Skeletal muscle satellite cell (primary cell): Measurements from ENCODE around the gene NFATC2.
A peak's percentile ranks its signal among the peaks of the same experiment; 100 is the strongest.

Experiments
- H3K27me3 ChIP-seq: 2 replicates; pipeline ENCODE4 v1.7.0; 2013; ENCODE audit warnings: low read length; ENCODE audit not compliant: control insufficient read depth, insufficient read depth
- H3K36me3 ChIP-seq: 2 replicates; pipeline ENCODE4 v1.7.0; 2013; ENCODE audit warnings: mild to moderate bottlenecking, control low read depth, low read length; ENCODE audit not compliant: insufficient read depth
- H3K4me1 ChIP-seq: 2 replicates; pipeline ENCODE4 v1.7.0; 2013; ENCODE audit warnings: low read length; ENCODE audit not compliant: control insufficient read depth, insufficient read depth
- H3K4me2 ChIP-seq: 2 replicates; pipeline ENCODE4 v1.7.0; 2013; ENCODE audit warnings: mild to moderate bottlenecking, low read length
- H3K4me3 ChIP-seq: 2 replicates; pipeline ENCODE4 v1.7.0; 2013; ENCODE audit warnings: low read length
- H3K9ac ChIP-seq: 2 replicates; pipeline ENCODE4 v1.7.0; 2013; ENCODE audit warnings: mild to moderate bottlenecking, low read depth, low read length, moderate library complexity
- H3K9me3 ChIP-seq: replicated peaks from 2 replicates; pipeline ENCODE4 v1.7.0; 2013; ENCODE audit warnings: mild to moderate bottlenecking, control low read depth, low read length

NFATC2 gene

GRCh38 chr20:51451484-51451883, 91.0 kb downstream of the NFATC2 start:
- Histone ChIP-seq H3K27me3 (peaks cover 17% of the 10 kb centered on the region), H3K9me3 (no peaks in the 10 kb centered on the region), H3K4me3 (no peak overlapping the region), H3K4me1 (peaks cover 24% of the 10 kb centered on the region), H3K4me2 (no peak overlapping the region), H3K36me3 (no peaks in the 10 kb centered on the region), H3K9ac (no peak overlapping the region)

GRCh38 chr20:51450984-51451383, 91.5 kb downstream of the NFATC2 start:
- peaks cover 17% of the 10 kb centered on the region for H3K27me3 ChIP-seq
- no peaks in the 10 kb centered on the region for H3K9me3 ChIP-seq
- H3K36me3 ChIP-seq, result no peaks in the 10 kb centered on the region
- no peak overlapping the region for H3K4me2 ChIP-seq
- H3K4me1 ChIP-seq, result peaks cover 25% of the 10 kb centered on the region
- H3K9ac ChIP-seq, result no peak overlapping the region
- H3K4me3 ChIP-seq, result no peak overlapping the region

- peaks cover 25% of the 10 kb centered on the region for H3K4me1 ChIP-seq
- H3K4me2 ChIP-seq, result no peak overlapping the region
- no peaks in the 10 kb centered on the region for H3K9me3 ChIP-seq
- H3K4me3 ChIP-seq, result no peak overlapping the region
- no peaks in the 10 kb centered on the region for H3K36me3 ChIP-seq
- no peak overlapping the region for H3K9ac ChIP-seq
- H3K27me3 ChIP-seq, result peaks cover 17% of the 10 kb centered on the region
Measured at GRCh38 chr20:51450221-51450712, 92.3 kb downstream of the NFATC2 start.

GRCh38 chr20:51449498-51450220, 92.9 kb downstream of the NFATC2 start:
- no peaks in the 10 kb centered on the region for H3K36me3 ChIP-seq
- H3K27me3 ChIP-seq, result peaks cover 17% of the 10 kb centered on the region
- H3K9ac ChIP-seq, result no peak overlapping the region
- no peak overlapping the region for H3K4me3 ChIP-seq
- no peaks in the 10 kb centered on the region for H3K9me3 ChIP-seq
- H3K4me2 ChIP-seq, result no peak overlapping the region
- H3K4me1 ChIP-seq, result peaks cover 25% of the 10 kb centered on the region

- Histone ChIP-seq H3K4me2 (peak overlapping the region; percentile 68), H3K27me3 (peaks cover 28% of the 10 kb centered on the region), H3K9me3 (no peaks in the 10 kb centered on the region), H3K9ac (peak overlapping the region; percentile 27), H3K4me1 (peaks cover 25% of the 10 kb centered on the region), H3K4me3 (peak overlapping the region; percentile 47), H3K36me3 (no peaks in the 10 kb centered on the region)
Measured at GRCh38 chr20:51447765-51448148, 94.8 kb downstream of the NFATC2 start.

GRCh38 chr20:51447097-51447764, 95.3 kb downstream of the NFATC2 start:
- H3K36me3 ChIP-seq, result no peaks in the 10 kb centered on the region
- H3K4me3 ChIP-seq, result peak overlapping the region; percentile 47
- H3K4me2 ChIP-seq, result peak overlapping the region; percentile 68
- H3K9ac ChIP-seq, result peak overlapping the region; percentile 27
- H3K27me3 ChIP-seq, result peaks cover 26% of the 10 kb centered on the region
- peaks cover 25% of the 10 kb centered on the region for H3K4me1 ChIP-seq
- no peaks in the 10 kb centered on the region for H3K9me3 ChIP-seq

GRCh38 chr20:51446656-51447055, 95.9 kb downstream of the NFATC2 start:
- Histone ChIP-seq H3K27me3 (peaks cover 26% of the 10 kb centered on the region), H3K4me3 (peak overlapping the region; percentile 41), H3K4me1 (peaks cover 25% of the 10 kb centered on the region), H3K36me3 (no peaks in the 10 kb centered on the region), H3K9me3 (no peaks in the 10 kb centered on the region), H3K4me2 (peak overlapping the region; percentile 68), H3K9ac (peak overlapping the region; percentile 24)

GRCh38 chr20:51446230-51446629, 96.3 kb downstream of the NFATC2 start:
- H3K4me3 ChIP-seq, result peak overlapping the region; percentile 41
- no peaks in the 10 kb centered on the region for H3K9me3 ChIP-seq
- no peaks in the 10 kb centered on the region for H3K36me3 ChIP-seq
- peaks cover 25% of the 10 kb centered on the region for H3K4me1 ChIP-seq
- H3K27me3 ChIP-seq, result peaks cover 26% of the 10 kb centered on the region
- H3K9ac ChIP-seq, result peak overlapping the region; percentile 24
- H3K4me2 ChIP-seq, result peak overlapping the region; percentile 68

- peaks cover 25% of the 10 kb centered on the region for H3K4me1 ChIP-seq
- no peak overlapping the region for H3K9ac ChIP-seq
- H3K36me3 ChIP-seq, result no peaks in the 10 kb centered on the region
- H3K27me3 ChIP-seq, result peaks cover 26% of the 10 kb centered on the region
- no peak overlapping the region for H3K4me3 ChIP-seq
- no peak overlapping the region for H3K4me2 ChIP-seq
- no peaks in the 10 kb centered on the region for H3K9me3 ChIP-seq
Measured at GRCh38 chr20:51445591-51445990, 96.9 kb downstream of the NFATC2 start.

- H3K4me2 ChIP-seq, result no peak overlapping the region
- no peak overlapping the region for H3K9ac ChIP-seq
- no peaks in the 10 kb centered on the region for H3K9me3 ChIP-seq
- peaks cover 26% of the 10 kb centered on the region for H3K27me3 ChIP-seq
- H3K36me3 ChIP-seq, result no peaks in the 10 kb centered on the region
- H3K4me3 ChIP-seq, result no peak overlapping the region
- H3K4me1 ChIP-seq, result peaks cover 25% of the 10 kb centered on the region
Measured at GRCh38 chr20:51444922-51445438, 97.5 kb downstream of the NFATC2 start.

- Histone ChIP-seq H3K27me3 (peaks cover 25% of the 10 kb centered on the region), H3K4me3 (no peak overlapping the region), H3K36me3 (no peaks in the 10 kb centered on the region), H3K4me2 (no peak overlapping the region), H3K9ac (no peak overlapping the region), H3K9me3 (no peaks in the 10 kb centered on the region), H3K4me1 (peaks cover 25% of the 10 kb centered on the region)
Measured at GRCh38 chr20:51444467-51444866, 98.1 kb downstream of the NFATC2 start.
